GM18499 (cell line): ENCODE data around the gene EFNB2.
A peak's percentile ranks its signal among the peaks of the same experiment; 100 is the strongest.

Source experiments
- ATAC-seq: cut with Tn5 transposase; IDR thresholded peaks from one replicate; pipeline ENCODE4 v1.9.1; 2021; ENCODE audit warnings: moderate number of reproducible peaks; ENCODE audit not compliant: insufficient read depth, unreplicated experiment

EFNB2 gene

GRCh38 chr13:106503730-106504453, 31.6 kb downstream of the EFNB2 start:
- ATAC-seq, result no peak

- ATAC-seq, result no peak
These were observed 32.2 kb downstream of the EFNB2 start for GRCh38 chr13:106503272-106503671.

GRCh38 chr13:106500445-106500844, 35.0 kb downstream of the EFNB2 start:
- no peak for ATAC-seq

DNA sequence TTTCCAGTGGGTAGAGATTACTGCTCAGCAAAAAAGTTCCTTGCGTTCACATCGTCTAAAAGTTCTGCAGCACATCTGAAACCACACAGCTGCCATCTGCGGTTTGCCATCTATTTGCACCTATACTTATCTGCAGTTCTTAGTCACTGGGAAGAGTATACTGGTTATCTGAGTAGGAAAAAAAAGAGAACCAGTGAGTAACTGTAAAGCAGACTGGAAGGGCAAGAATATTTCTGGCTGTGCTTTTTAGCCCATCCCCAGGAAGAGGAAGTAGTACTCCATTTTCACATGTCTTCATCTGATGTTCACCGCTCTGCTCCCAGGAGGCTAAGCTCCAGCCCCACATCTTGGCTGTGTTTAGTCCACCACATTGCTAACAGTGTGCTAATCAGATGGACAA, 35.6 kb downstream of the EFNB2 start:
- ATAC-seq, result peak; percentile 50

- ATAC-seq, result no peak
These were observed 36.3 kb downstream of the EFNB2 start for GRCh38 chr13:106499113-106499512.

DNA sequence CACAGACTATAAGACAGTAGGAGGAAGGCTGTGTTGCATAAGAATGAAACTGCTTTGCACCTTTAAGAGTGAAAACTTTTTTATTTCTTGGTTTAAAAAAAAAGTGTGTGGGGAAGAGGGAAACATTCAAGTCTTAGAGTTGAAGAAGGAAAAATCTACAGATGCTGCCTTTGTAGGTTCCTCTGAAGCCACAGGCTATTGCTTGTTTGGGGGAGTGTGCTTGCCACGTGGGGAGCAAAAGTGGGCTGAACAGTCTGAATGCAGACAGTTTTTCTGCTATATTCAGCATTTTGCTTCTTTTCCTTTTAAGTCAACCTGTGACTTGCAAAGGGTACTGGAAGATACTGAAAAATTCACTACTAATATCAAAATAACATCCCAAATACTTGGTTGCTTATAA, 36.9 kb downstream of the EFNB2 start:
- ATAC-seq, result no peak

GRCh38 chr13:106498158-106498557, 37.3 kb downstream of the EFNB2 start:
- ATAC-seq, result no peak

DNA sequence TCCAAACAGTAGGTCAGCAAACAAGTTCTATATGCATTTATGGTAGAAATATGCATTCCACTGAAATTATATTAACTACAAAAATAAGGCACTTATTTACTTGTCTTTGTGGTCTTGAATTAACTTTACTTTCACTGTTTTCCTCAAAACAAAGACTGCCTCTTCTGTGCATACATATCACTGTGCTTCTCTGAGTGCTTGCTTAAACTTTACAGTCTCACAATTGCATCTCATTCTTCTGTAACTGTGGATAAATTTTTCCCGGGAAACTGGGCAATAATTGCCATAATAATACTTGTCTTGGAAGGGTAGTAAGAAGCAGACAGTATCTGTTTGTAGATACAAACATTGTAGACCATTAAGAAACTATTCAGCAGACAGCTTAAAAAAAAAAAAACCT, 38.4 kb downstream of the EFNB2 start:
- ATAC-seq, result no peak

DNA sequence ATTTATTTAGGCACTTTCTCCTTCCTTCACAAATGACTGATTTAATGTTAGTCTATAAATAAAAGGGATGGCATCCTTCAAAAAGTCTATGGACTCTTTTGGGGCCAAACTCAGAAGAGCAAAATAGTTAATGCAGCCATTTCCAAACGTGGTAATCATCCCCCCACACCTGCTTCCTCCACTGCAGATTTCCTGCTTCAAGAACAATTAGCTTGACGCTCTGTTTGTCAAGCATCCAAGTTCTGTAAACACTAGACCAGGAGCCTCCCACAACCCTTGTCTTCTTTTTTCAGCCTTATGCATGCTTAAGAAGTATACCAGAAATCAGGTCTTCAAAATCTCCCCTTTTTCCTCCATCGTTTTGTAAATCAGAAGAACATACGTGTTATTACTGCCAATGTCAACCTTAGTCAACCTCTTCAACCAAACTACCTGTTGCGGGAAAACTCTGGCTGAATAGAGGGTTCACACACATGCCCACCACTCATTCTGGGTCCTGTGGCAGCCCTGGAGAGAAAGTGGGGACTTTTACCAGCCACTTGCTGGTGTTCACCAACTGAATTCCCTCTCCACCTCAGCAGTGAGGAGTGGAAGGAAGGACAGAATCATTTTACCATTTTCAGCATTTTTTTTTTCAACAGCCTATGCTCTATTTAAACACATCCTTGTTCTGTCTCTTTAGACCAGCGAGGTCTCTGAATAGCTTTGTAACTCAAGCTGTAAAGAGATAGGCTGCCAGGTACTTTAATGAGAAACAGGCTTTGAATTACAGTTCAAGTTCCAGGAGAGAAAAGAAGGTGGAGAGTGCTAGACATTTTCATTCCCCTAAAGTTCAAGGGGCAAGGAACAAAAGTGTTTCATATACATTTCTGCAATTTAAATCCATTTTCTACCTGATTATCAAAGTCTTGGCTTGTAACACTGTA, 39.1 kb downstream of the EFNB2 start:
- no peak for ATAC-seq

- ATAC-seq, result no peak
These were observed 40.5 kb downstream of the EFNB2 start for GRCh38 chr13:106494936-106495335.

DNA sequence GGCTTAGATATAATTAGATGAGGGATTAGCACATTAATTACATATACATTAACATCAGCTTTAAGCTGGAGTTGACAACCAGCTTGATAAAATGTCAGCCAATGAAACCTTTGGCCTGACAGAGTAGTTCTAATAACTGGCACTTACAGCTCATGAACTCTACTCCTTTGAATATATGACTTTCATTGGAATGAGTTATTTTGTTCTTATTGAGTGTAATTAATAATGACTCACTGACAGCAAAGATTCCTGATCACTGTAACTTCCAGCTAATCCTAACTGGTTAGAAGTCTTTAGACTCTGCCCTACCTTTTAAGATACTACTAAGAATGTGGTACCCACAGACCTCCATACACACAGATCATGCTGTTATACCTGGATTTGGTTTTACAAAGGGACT, 41.0 kb downstream of the EFNB2 start:
- ATAC-seq, result no peak

DNA sequence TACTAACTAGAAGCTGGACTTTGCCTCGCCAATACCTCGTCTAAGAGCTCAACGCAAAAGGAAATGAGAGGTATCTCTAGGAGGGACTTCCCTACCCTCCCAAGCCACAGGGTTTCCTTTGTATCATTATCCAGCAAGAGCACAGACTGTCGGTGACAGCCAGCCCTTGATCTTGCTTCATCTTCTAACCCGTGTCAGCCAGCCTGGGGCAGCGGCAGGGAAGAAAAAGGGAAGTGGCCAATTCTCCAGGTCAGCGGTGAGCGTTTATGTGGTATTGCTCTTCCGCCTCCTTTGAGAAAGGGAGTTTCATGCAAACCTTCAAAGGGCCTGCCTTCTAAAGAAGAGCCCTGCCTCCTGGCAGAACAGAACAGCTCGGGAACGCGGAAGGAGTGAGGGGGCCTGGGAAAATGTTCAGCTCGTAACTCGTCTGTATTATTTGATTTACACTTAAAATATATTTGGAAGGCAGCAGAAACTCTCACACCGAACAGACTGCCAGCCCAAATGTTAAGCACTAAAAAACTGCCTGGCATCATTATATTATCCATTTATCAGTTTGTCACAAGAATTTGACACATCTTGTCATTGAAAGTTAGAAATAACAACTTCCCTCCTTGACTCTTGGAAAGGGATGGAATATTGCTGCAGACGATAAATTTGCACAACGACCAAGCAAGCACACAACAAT, 41.8 kb downstream of the EFNB2 start:
- peak; percentile 85 for ATAC-seq

GRCh38 chr13:106492588-106493475, 42.6 kb downstream of the EFNB2 start:
- no peak for ATAC-seq

DNA sequence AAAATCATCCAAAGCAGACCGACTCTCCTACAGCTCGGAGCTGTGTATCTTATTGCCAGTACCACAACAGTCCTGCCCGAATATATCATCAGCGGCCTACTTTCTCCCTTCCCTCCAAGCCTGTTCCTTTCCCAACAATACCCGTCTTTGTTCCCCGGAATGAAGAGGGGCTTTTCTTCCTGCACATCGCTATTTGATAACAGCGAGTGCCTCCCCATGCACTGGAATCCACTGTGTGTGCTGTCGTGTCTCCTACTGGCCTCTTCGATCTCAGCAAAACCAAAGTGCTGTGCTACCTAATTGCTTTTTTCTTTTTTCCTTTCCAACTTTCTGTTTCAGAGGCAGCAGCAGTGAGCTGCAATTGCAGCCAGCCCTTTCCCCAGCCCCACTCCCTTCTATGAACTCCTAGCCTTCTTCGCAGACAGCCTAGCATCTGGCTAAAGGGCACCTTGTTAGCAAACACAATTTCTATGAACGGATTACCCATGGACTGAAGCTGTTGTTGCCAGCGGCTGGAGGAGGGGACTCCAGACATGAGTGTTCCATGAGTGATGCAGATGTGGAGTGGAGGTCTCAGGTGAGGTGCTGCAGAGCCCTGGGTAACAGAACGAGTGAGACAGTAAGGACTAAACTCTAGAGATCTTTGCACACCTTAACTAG, 43.4 kb downstream of the EFNB2 start:
- ATAC-seq, result no peak

- no peak for ATAC-seq
These were observed 44.0 kb downstream of the EFNB2 start for GRCh38 chr13:106491463-106491862.

- no peak for ATAC-seq
These were observed 44.7 kb downstream of the EFNB2 start for GRCh38 chr13:106490569-106491321.

DNA sequence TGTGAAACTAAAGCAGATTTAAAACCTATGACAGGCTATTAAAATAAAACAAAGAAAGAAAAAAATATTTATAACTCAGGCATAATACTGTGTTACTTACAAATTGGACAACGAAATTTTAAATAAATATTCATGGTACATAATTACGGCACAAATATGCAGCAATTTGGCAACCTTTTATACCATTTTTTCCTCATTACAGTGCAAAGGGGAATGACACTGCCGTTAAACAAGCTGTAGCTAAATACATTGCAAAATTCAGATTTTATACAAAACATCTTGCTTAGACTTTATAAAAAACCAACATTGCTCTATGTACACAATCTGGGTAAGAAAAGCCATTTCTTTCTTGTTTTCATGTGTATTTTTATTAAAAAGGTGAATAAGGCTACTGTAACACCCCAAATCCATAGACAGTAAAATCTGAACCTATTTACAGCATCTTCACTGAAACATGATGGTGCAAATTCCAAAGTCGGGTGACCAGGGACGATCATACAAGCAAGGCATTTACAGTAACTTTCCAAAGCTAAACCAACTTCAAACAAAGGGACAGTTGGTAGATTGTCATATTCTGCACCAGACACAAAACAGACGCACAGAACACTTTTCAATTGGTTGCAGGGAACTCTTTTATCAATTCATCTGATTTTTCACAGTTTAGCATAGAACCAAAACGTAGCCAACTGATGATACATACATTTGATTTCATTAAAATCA, 45.5 kb downstream of the EFNB2 start:
- ATAC-seq, result no peak

DNA sequence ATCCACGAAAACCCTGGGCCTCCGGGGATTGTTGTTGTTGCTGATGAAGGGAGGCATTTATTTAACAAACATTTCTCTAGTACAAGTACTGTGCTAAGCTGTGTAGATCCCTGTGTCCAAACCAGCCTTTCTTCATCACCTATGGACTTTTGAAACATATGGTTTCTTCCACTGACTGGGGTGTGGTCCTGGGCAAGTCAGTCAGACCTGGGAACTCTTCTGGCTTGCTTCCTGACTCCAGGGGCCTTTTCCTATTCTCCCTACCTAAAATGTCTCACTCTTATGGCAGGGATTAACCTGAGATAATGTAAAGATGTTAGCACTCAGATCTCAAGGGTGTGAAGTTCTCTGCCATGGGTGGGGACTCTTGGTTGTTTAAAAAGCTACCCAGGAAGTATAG, 46.8 kb downstream of the EFNB2 start:
- ATAC-seq, result no peak
